ENCODE data around the gene NFYC.

- TF ChIP-seq CTCF (conservative IDR thresholded peaks at IDR 0.05; ENCODE audit: low read depth, low read length) (no peak), EZH2 (IDR thresholded peaks at IDR 0.05; ENCODE audit: borderline replicate concordance, low read depth, low read length, poor library complexity, severe bottlenecking) (no peak)
These were observed 1.8 kb upstream of the NFYC start for GRCh38 chr1:40689737-40690136.
